Left ventricle myocardium inferior (tissue), 1 donor: ENCODE measurements around the gene HES6. TPM values are rescaled to one million over a fixed set of nuclear protein-coding genes. Genes with fewer than 3 reads are reported as not detected.

ENCODE experiments used
- DNase-seq: peaks from one replicate; pipeline ENCODE4 v3.0.0-alpha.2; 2020
- H3K27ac ChIP-seq: fragments of 200-600 bp; replicated peaks from 2 replicates; pipeline ENCODE4 v1.8.0; 2021
- H3K27me3 ChIP-seq: fragments of 200-600 bp; 2 replicates; pipeline ENCODE4 v1.8.0; 2021; ENCODE audit warnings: low read depth
- H3K36me3 ChIP-seq: fragments of 200-600 bp; 2 replicates; pipeline ENCODE4 v1.8.0; 2021
- H3K4me1 ChIP-seq: fragments of 200-600 bp; 2 replicates; pipeline ENCODE4 v1.8.0; 2021
- H3K4me3 ChIP-seq: fragments of 200-600 bp; 2 replicates; pipeline ENCODE4 v1.8.0; 2021; ENCODE audit warnings: mild to moderate bottlenecking, moderate library complexity
- H3K9me3 ChIP-seq: fragments of 200-600 bp; replicated peaks from 2 replicates; pipeline ENCODE4 v1.8.0; 2021
- intact Hi-C: fragments of 100-400 bp; cut with micrococcal nuclease; formaldehyde crosslinking; loops from one replicate; pipeline ENCODE4 v1.11.0; 2022
- total RNA-seq: library from RNA; stranded (reverse); fragmentation: NEBNext Ultra II Directional; extraction: Animal tissue kit (Norgen Biotek cat#: 25700); gene quantifications from one replicate; pipeline ENCODE4 v1.2.1, GENCODE V29; 2021
- TF ChIP-seq, protein P1 (sequence below): fragments of 200-600 bp; IDR thresholded peaks from 2 replicates; pipeline ENCODE4 v1.8.0; 2021; ENCODE audit warnings: antibody characterized with exemption, mild to moderate bottlenecking, borderline replicate concordance
- donor health status: DM: no; HTN: yes; CAD: no; lungs with severe emphysema.

The HES6 gene
- total RNA-seq, 1 donor from 2014 or later = 2.7 TPM

DNA sequence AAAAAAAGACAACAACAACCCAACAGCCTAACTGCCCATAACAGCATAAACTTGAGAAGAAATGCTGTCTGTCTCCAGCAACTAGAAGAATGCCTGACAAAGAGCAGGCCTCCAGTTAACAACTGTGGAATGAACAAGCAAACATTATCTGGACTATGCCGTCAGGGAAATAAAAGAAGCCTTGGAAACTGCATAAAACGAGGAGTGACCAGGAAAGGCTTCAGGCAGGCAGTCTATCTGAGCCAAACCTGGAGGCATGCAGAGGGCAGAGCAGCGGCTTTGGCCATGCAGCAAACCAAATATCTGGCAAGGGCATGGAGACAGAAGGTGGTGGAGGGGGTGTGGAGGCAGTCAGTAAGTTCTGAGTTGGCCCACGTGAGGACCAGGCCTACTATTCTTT is 11.1 kb downstream of the HES6 start:
- Histone ChIP-seq H3K27ac (peak overlapping the region; percentile 54), H3K4me3 (no peak overlapping the region), H3K27me3 (no peaks in the 10 kb centered on the region), H3K9me3 (no peaks in the 10 kb centered on the region), H3K4me1 (peaks cover 36% of the 10 kb centered on the region), H3K36me3 (no peaks in the 10 kb centered on the region)
- no peak for DNase-seq
- intact Hi-C loops = no loop called here
- TF ChIP-seq, protein P1, sequence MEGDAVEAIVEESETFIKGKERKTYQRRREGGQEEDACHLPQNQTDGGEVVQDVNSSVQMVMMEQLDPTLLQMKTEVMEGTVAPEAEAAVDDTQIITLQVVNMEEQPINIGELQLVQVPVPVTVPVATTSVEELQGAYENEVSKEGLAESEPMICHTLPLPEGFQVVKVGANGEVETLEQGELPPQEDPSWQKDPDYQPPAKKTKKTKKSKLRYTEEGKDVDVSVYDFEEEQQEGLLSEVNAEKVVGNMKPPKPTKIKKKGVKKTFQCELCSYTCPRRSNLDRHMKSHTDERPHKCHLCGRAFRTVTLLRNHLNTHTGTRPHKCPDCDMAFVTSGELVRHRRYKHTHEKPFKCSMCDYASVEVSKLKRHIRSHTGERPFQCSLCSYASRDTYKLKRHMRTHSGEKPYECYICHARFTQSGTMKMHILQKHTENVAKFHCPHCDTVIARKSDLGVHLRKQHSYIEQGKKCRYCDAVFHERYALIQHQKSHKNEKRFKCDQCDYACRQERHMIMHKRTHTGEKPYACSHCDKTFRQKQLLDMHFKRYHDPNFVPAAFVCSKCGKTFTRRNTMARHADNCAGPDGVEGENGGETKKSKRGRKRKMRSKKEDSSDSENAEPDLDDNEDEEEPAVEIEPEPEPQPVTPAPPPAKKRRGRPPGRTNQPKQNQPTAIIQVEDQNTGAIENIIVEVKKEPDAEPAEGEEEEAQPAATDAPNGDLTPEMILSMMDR = no peak

DNA sequence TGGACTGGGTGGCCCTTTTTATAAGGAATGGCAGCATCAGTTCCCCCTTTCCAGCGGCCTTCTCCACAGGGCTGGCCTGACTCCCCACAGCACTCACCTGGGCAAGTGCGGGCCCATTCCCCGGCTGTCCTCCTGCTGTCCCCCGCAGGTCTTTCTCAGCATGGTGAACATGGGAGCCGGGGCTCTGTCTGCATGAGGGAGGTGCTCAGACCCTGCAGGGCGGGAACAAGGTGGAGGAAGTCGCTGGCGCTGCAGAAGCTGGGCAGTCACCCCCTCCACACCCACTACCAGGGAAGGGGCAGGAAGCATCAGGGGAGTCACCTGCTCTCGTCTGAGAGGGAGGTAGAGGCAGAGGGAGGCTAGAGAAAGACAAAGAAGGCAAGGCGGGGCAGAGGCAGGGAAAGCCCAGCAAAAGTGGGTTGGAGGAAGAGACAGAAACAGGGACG is 12.2 kb downstream of the HES6 start:
- Histone ChIP-seq H3K36me3 (no peaks in the 10 kb centered on the region), H3K27ac (no peak overlapping the region), H3K4me1 (peaks cover 36% of the 10 kb centered on the region), H3K9me3 (no peaks in the 10 kb centered on the region), H3K27me3 (no peaks in the 10 kb centered on the region), H3K4me3 (no peak overlapping the region)
- intact Hi-C loops = no loop called here
- TF ChIP-seq, protein P1 = no peak
- no peak for DNase-seq

DNA sequence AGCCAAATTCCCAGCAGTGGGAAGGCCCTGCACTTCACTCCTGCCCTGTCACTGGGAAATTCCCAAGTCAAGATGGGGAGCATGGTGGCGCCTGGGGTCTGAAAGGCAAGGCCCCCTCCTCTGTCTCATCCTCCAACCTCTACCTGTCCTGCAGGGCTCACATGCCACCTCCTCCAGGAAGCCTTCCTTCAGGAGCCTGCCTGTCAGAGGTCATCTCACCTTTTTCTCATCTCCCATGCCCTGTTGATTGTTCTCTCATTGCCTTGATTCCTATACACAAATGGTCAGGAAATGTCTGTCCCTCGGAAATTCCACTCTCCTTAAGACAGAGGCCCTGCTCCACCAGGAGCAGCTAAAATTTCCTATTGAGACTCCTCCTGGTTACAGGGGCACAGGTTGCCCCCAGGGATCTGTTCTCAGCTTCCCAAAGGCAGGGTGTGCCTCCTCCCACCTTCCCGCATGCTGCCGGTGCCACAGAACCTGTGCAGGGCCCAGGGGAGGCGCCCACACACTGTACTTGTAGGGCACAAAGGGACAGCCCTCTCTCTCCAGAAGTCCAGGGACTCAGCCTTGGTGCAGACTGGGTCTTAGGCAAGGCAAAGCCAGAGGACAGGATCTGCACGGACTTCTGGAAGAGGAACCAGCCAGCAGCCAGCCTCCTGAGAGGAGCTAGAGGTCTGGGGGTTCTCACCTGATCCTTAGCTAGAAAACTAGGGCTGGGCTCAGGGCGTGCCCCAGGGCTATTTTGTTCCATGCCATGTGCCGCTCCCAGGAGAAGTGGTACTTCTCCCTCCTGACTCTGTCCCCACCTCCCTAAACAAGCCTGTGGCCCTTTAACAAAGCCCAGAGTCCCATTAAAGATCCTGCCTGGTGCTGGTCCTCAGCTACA is 12.9 kb downstream of the HES6 start:
- peaks cover 33% of the 10 kb centered on the region for H3K4me1 ChIP-seq

DNA sequence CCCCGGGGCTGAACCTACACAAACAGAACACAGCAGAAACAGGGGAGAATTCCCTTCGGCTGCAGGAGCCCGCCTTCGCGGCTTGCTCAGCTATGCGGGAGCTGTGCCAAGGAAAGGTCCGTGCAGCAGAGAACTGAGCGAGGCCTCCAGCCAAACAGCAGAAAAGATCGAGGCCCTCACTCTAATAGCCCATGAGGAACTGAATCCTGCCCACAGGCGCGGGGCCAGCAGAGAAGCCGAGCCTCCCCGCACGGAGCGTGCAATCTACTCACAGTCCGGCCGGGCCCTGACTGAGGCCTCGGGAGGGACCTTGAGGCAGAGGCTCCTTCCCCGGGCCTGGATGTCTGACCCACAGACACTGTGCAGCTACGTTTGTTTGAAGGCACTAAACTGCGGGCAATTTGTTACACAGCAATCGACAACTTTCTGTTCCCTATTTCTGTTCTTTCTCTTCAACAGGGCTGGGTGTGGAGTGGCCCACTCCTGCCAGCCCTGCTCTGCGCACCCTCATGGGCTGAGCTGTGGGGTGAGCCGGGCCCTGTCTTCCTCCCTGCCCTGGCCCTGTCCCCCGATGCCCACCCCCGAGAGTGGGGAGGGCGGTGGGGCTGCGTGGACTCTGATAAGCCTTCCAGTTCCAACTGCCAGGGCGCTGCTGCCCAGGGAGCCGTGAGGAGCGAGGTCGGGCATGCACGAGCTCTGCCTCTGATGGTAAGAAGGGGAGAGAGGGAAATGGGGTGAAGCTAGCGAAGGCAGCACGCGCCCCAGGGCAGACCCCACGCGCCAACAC is 13.7 kb downstream of the HES6 start:
- H3K27ac ChIP-seq = peak overlapping the region; percentile 23

More for the DNA sequence above, 12.9 kb downstream of the HES6 start:
- TF ChIP-seq, protein P1 = no peak
- Histone ChIP-seq H3K4me3 (no peak overlapping the region), H3K27ac (no peak overlapping the region), H3K27me3 (no peaks in the 10 kb centered on the region), H3K9me3 (no peaks in the 10 kb centered on the region), H3K36me3 (no peaks in the 10 kb centered on the region)
- DNase-seq = no peak
- intact Hi-C loops = no loop called here

DNA sequence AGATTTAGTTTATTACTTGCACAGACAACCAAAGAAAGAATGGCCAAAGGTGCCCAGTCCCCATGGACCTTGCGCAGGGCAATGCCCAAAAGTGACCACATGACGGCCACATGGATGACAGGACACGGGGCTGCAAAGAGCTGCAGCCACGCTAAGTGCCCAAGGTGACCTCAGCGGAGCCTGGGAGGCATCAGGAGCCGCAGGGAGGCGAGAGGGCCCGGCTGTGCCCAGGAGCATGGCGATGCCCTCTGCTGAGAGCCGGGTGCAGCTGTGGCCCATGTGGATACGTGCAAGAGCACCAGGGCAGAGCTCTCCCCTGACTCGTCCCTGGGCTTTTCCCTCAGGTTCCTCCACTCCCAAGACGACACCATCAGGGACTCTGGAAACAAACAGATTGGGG is 14.7 kb downstream of the HES6 start:
- Histone ChIP-seq H3K27ac (no peak overlapping the region), H3K4me3 (no peak overlapping the region), H3K4me1 (peaks cover 21% of the 10 kb centered on the region), H3K27me3 (no peaks in the 10 kb centered on the region), H3K36me3 (no peaks in the 10 kb centered on the region), H3K9me3 (no peaks in the 10 kb centered on the region)
- intact Hi-C loops = no loop called here
- TF ChIP-seq, protein P1 = no peak
- no peak for DNase-seq

More for the DNA sequence above, 13.7 kb downstream of the HES6 start:
- peaks cover 25% of the 10 kb centered on the region for H3K4me1 ChIP-seq
- H3K4me3 ChIP-seq = no peak overlapping the region
- intact Hi-C loops = no loop called here
- H3K27me3 ChIP-seq = no peaks in the 10 kb centered on the region
- no peaks in the 10 kb centered on the region for H3K9me3 ChIP-seq
- no peak for DNase-seq
- TF ChIP-seq, protein P1 = no peak
- H3K36me3 ChIP-seq = no peaks in the 10 kb centered on the region
